Activated T-helper 17 cell treated with anti-CD3 and anti-CD28 coated beads, Interleukin-2, amount 50 U/mL, for 72 hours (primary cell): ENCODE results near the gene SCPEP1. TPM values are rescaled to one million over a fixed set of nuclear protein-coding genes. Genes with fewer than 3 reads are reported as not detected.

Experiments
- ATAC-seq: fragments of 150-1000 bp; cut with Tn5 transposase; replicated peaks from 2 replicates; pipeline ENCODE4 v1.10.0; 2021; ENCODE audit warnings: mild to moderate bottlenecking, moderate library complexity
- H3K27ac Mint-ChIP-seq: one replicate; pipeline ENCODE4 v1.8.0; 2022; ENCODE audit warnings: mixed read lengths
- H3K27me3 Mint-ChIP-seq: one replicate; pipeline ENCODE4 v1.8.0; 2022; ENCODE audit warnings: mixed read lengths
- H3K36me3 Mint-ChIP-seq: one replicate; pipeline ENCODE4 v1.8.0; 2022; ENCODE audit warnings: low read depth, mild to moderate bottlenecking, mixed read lengths
- H3K4me1 Mint-ChIP-seq: one replicate; pipeline ENCODE4 v1.8.0; 2022; ENCODE audit warnings: mixed read lengths
- H3K4me3 Mint-ChIP-seq: one replicate; pipeline ENCODE4 v1.8.0; 2022; ENCODE audit warnings: mild to moderate bottlenecking, mixed read lengths
- H3K9me3 Mint-ChIP-seq: one replicate; pipeline ENCODE4 v1.8.0; 2022; ENCODE audit warnings: mixed read lengths
- total RNA-seq, 2 donors: library from RNA; stranded (reverse); gene quantifications; one replicate each; pipeline ENCODE4 v1.2.3, GENCODE V29; 2022

Gene SCPEP1
- total RNA-seq, 2 donors from 2014 or later, result 22.8 to 31.9 TPM

GRCh38 chr17:57027852-57028251 is 49.9 kb downstream of the SCPEP1 start:
- no peak for ATAC-seq
- Mint-ChIP-seq H3K9me3 (peaks cover 8% of the 10 kb centered on the region), H3K27ac (no peak overlapping the region), H3K36me3 (no peaks in the 10 kb centered on the region), H3K27me3 (peaks cover 11% of the 10 kb centered on the region), H3K4me3 (no peak overlapping the region), H3K4me1 (no peaks in the 10 kb centered on the region)

GRCh38 chr17:57032343-57032742 is 54.4 kb downstream of the SCPEP1 start:
- Mint-ChIP-seq H3K4me1 (no peaks in the 10 kb centered on the region), H3K4me3 (no peak overlapping the region), H3K27me3 (peaks cover 26% of the 10 kb centered on the region), H3K36me3 (no peaks in the 10 kb centered on the region), H3K27ac (no peak overlapping the region), H3K9me3 (peaks cover 4% of the 10 kb centered on the region)
- ATAC-seq, result no peak

- Mint-ChIP-seq H3K36me3 (no peaks in the 10 kb centered on the region), H3K4me3 (no peak overlapping the region), H3K4me1 (no peaks in the 10 kb centered on the region), H3K27me3 (peaks cover 24% of the 10 kb centered on the region), H3K27ac (no peak overlapping the region), H3K9me3 (peaks cover 3% of the 10 kb centered on the region)
- ATAC-seq, result no peak
Observed at GRCh38 chr17:57033296-57033695, 55.4 kb downstream of the SCPEP1 start.

- Mint-ChIP-seq H3K4me3 (no peak overlapping the region), H3K27me3 (peaks cover 30% of the 10 kb centered on the region), H3K36me3 (no peaks in the 10 kb centered on the region), H3K9me3 (no peaks in the 10 kb centered on the region), H3K4me1 (no peaks in the 10 kb centered on the region), H3K27ac (no peak overlapping the region)
- no peak for ATAC-seq
Observed at GRCh38 chr17:57034807-57035754, 57.1 kb downstream of the SCPEP1 start.

GRCh38 chr17:57035971-57036481 is 58.1 kb downstream of the SCPEP1 start:
- H3K4me1 Mint-ChIP-seq, result no peaks in the 10 kb centered on the region
- H3K27ac Mint-ChIP-seq, result no peak overlapping the region
- no peak for ATAC-seq

GRCh38 chr17:57037411-57037810 is 59.5 kb downstream of the SCPEP1 start:
- no peaks in the 10 kb centered on the region for H3K36me3 Mint-ChIP-seq
- no peak overlapping the region for H3K27ac Mint-ChIP-seq
- no peak for ATAC-seq
- peaks cover 34% of the 10 kb centered on the region for H3K27me3 Mint-ChIP-seq
- no peaks in the 10 kb centered on the region for H3K9me3 Mint-ChIP-seq
- H3K4me1 Mint-ChIP-seq, result no peaks in the 10 kb centered on the region
- no peak overlapping the region for H3K4me3 Mint-ChIP-seq

More at GRCh38 chr17:57035971-57036481, 58.1 kb downstream of the SCPEP1 start:
- Mint-ChIP-seq H3K4me3 (no peak overlapping the region), H3K36me3 (no peaks in the 10 kb centered on the region), H3K9me3 (no peaks in the 10 kb centered on the region), H3K27me3 (peaks cover 31% of the 10 kb centered on the region)

GRCh38 chr17:57038486-57038885 is 60.6 kb downstream of the SCPEP1 start:
- H3K27ac Mint-ChIP-seq, result no peak overlapping the region
- H3K4me3 Mint-ChIP-seq, result no peak overlapping the region
- H3K4me1 Mint-ChIP-seq, result no peaks in the 10 kb centered on the region
- ATAC-seq, result no peak
- no peaks in the 10 kb centered on the region for H3K9me3 Mint-ChIP-seq
- H3K27me3 Mint-ChIP-seq, result peaks cover 37% of the 10 kb centered on the region
- no peaks in the 10 kb centered on the region for H3K36me3 Mint-ChIP-seq

- H3K27ac Mint-ChIP-seq, result no peak overlapping the region
- no peak for ATAC-seq
- no peaks in the 10 kb centered on the region for H3K4me1 Mint-ChIP-seq
- no peak overlapping the region for H3K4me3 Mint-ChIP-seq
- no peaks in the 10 kb centered on the region for H3K36me3 Mint-ChIP-seq
- H3K9me3 Mint-ChIP-seq, result no peaks in the 10 kb centered on the region
- peaks cover 40% of the 10 kb centered on the region for H3K27me3 Mint-ChIP-seq
Observed at GRCh38 chr17:57040571-57040970, 62.6 kb downstream of the SCPEP1 start.

GRCh38 chr17:57043276-57043675 is 65.3 kb downstream of the SCPEP1 start:
- ATAC-seq, result no peak
- Mint-ChIP-seq H3K27me3 (peaks cover 33% of the 10 kb centered on the region), H3K27ac (no peak overlapping the region), H3K4me1 (peaks cover 9% of the 10 kb centered on the region), H3K9me3 (no peaks in the 10 kb centered on the region), H3K4me3 (no peak overlapping the region), H3K36me3 (no peaks in the 10 kb centered on the region)

GRCh38 chr17:57044976-57045867 is 67.3 kb downstream of the SCPEP1 start:
- Mint-ChIP-seq H3K27ac (peak overlapping the region; percentile 55), H3K36me3 (no peaks in the 10 kb centered on the region), H3K9me3 (no peaks in the 10 kb centered on the region), H3K27me3 (peaks cover 24% of the 10 kb centered on the region), H3K4me1 (peaks cover 9% of the 10 kb centered on the region), H3K4me3 (peak overlapping the region; percentile 83)
- ATAC-seq, result no peak

- peak; percentile 88 for ATAC-seq
Observed at GRCh38 chr17:57045868-57046704, 68.2 kb downstream of the SCPEP1 start.

GRCh38 chr17:57046749-57047148 is 68.8 kb downstream of the SCPEP1 start:
- Mint-ChIP-seq H3K27ac (no peak overlapping the region), H3K27me3 (peaks cover 24% of the 10 kb centered on the region), H3K36me3 (no peaks in the 10 kb centered on the region), H3K9me3 (no peaks in the 10 kb centered on the region), H3K4me1 (peaks cover 9% of the 10 kb centered on the region), H3K4me3 (peak overlapping the region; percentile 83)
- no peak for ATAC-seq

More at GRCh38 chr17:57045868-57046704, 68.2 kb downstream of the SCPEP1 start:
- Mint-ChIP-seq H3K9me3 (no peaks in the 10 kb centered on the region), H3K27ac (peak overlapping the region; percentile 55), H3K36me3 (no peaks in the 10 kb centered on the region), H3K27me3 (peaks cover 26% of the 10 kb centered on the region), H3K4me1 (peaks cover 9% of the 10 kb centered on the region), H3K4me3 (peak overlapping the region; percentile 83)

- H3K4me1 Mint-ChIP-seq, result peaks cover 9% of the 10 kb centered on the region
- no peak overlapping the region for H3K4me3 Mint-ChIP-seq
- no peaks in the 10 kb centered on the region for H3K36me3 Mint-ChIP-seq
- H3K9me3 Mint-ChIP-seq, result no peaks in the 10 kb centered on the region
- H3K27ac Mint-ChIP-seq, result no peak overlapping the region
- H3K27me3 Mint-ChIP-seq, result peaks cover 24% of the 10 kb centered on the region
- no peak for ATAC-seq
Observed at GRCh38 chr17:57048096-57048495, 70.2 kb downstream of the SCPEP1 start.

GRCh38 chr17:57050306-57050705 is 72.4 kb downstream of the SCPEP1 start:
- H3K4me3 Mint-ChIP-seq, result no peak overlapping the region
- no peak overlapping the region for H3K27ac Mint-ChIP-seq
- peaks cover 14% of the 10 kb centered on the region for H3K4me1 Mint-ChIP-seq
- H3K27me3 Mint-ChIP-seq, result peaks cover 15% of the 10 kb centered on the region
- ATAC-seq, result no peak
- no peaks in the 10 kb centered on the region for H3K36me3 Mint-ChIP-seq
- H3K9me3 Mint-ChIP-seq, result no peaks in the 10 kb centered on the region
